ENCODE measurements around the gene ST6GALNAC6. TPM values are rescaled to one million over a fixed set of nuclear protein-coding genes. Genes with fewer than 3 reads are reported as not detected.

Gene ST6GALNAC6
- total RNA-seq, 1 experiment from 2014 or later: 24.5 TPM

DNA sequence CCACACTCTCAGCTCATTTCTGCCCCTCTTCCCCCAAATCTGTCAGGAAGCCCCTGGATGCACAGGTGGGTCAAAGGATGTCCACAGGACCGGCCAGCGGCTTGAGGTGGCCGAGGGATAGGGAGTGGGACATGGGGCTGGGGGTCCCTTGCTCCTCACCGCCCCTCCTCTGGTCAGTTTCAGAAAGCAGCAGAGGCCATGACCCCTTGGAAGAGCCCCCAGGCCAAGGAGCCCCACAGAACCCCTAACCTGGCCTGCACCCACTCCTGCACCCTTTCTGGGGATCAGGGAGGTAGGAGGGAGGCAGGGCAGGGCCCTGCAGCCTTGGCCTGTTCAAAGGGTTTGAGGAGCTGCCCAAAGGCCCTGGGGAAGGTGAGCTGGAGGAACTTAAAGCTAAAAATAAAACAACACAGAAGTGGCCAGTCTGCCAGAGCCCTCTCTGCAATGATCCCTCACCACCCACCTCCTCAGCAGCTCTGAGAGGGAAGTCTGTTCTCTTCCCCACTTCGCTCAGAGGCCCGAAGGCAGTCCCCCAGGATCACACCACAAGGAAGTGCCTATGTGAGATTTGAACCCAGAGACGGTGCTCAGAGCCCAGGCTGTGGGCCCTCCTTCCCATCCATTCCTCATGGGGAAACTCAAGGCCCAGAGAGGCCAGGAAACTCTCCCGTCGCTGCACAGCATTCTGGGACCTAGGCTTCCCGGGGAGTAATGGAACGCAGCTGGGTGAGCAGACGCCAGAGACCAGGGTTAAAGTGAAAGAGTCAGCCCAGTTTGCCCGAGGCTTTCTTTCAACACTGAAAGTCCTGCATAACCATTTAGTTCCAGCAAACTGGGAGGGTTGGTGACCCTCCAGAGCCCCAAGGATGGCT, 45.9 kb downstream of the ST6GALNAC6 start:
- Histone ChIP-seq H2AFZ (ENCODE audit: low read depth, low read length, poor library complexity, severe bottlenecking) (no peak overlapping the region), H3K9me2 (ENCODE audit: insufficient read depth) (no peaks in the 10 kb centered on the region), H3K9ac (ENCODE audit: low read length) (no peak overlapping the region), H3K9me3 (ENCODE audit: control insufficient read depth in 1 of 2, insufficient read depth in 1 of 2, low read depth in 1 of 2, low read length in 2 of 2) (peaks cover 3 to 11% of the 10 kb centered on the region in 2 experiments; a peak in 2 of 4 replicates), H3K79me2 (ENCODE audit: insufficient read depth, low read length) (no peaks in the 10 kb centered on the region), H4K20me1 (ENCODE audit: insufficient read depth) (no peaks in the 10 kb centered on the region), H3K4me3 (replicated peaks in 1 of 2; ENCODE audit: low read depth in 1 of 2, low read length in 2 of 2) (no peak overlapping the region), H3K4me1 (ENCODE audit: control insufficient read depth in 1 of 2, insufficient read depth in 2 of 2, low read length in 2 of 2) (no peaks in the 10 kb centered on the region), H3K36me3 (ENCODE audit: control insufficient read depth in 1 of 2, insufficient read depth in 2 of 2, low read length in 2 of 2) (no peaks in the 10 kb centered on the region), H3K27ac (ENCODE audit: low read depth, low read length) (no peak overlapping the region), H3K27me3 (ENCODE audit: insufficient read depth, low read length) (no peaks in the 10 kb centered on the region), H3K4me2 (ENCODE audit: low read length) (no peak overlapping the region)
- intact Hi-C loops (cut with micrococcal nuclease): no loop called here
- ChIA-PET CTCF (no interaction called here), POLR2A (no interaction called here), RAD21 (ENCODE audit: low non-redundant PET in 1 of 2, low total read pairs in 2 of 2, uncharacterized antibody in 2 of 2, unreplicated experiment in 2 of 2) (no interaction called here)
- ATAC-seq (no peak), DNase-seq (ENCODE audit: low read depth, low spot score) (no peak)
- BruUV-seq (replicated peaks): no TSS peak
- no peak for TF ChIP-seq POLR2AphosphoS5 (IDR thresholded peaks at IDR 0.05; ENCODE audit: low read depth, low read length)
- no peak for TF ChIP-seq SIN3A (IDR thresholded peaks at IDR 0.05; ENCODE audit: low read depth)
- no peak for TF ChIP-seq JUND (IDR thresholded peaks at IDR 0.05)
- no peak for TF ChIP-seq FOSL1 (IDR thresholded peaks at IDR 0.05; ENCODE audit: low read depth)
- no peak for TF ChIP-seq EZH2phosphoT487 (IDR thresholded peaks at IDR 0.05; ENCODE audit: borderline replicate concordance)
- TF ChIP-seq TCF7L2 (IDR thresholded peaks at IDR 0.05; ENCODE audit: borderline replicate concordance, extremely low read depth, insufficient read depth, insufficient read length): no peak
- TF ChIP-seq, protein P1, sequence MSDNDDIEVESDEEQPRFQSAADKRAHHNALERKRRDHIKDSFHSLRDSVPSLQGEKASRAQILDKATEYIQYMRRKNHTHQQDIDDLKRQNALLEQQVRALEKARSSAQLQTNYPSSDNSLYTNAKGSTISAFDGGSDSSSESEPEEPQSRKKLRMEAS (IDR thresholded peaks at IDR 0.05): no peak
- no peak for TF ChIP-seq SRF (IDR thresholded peaks at IDR 0.05; ENCODE audit: low read depth)
- no peak for TF ChIP-seq EZH2 (IDR thresholded peaks at IDR 0.05)
- no peak for TF ChIP-seq CBX3 (IDR thresholded peaks at IDR 0.05; ENCODE audit: low read depth)
- TF ChIP-seq, protein P2, sequence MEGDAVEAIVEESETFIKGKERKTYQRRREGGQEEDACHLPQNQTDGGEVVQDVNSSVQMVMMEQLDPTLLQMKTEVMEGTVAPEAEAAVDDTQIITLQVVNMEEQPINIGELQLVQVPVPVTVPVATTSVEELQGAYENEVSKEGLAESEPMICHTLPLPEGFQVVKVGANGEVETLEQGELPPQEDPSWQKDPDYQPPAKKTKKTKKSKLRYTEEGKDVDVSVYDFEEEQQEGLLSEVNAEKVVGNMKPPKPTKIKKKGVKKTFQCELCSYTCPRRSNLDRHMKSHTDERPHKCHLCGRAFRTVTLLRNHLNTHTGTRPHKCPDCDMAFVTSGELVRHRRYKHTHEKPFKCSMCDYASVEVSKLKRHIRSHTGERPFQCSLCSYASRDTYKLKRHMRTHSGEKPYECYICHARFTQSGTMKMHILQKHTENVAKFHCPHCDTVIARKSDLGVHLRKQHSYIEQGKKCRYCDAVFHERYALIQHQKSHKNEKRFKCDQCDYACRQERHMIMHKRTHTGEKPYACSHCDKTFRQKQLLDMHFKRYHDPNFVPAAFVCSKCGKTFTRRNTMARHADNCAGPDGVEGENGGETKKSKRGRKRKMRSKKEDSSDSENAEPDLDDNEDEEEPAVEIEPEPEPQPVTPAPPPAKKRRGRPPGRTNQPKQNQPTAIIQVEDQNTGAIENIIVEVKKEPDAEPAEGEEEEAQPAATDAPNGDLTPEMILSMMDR (IDR thresholded peaks at IDR 0.05 in 2 of 3, conservative IDR thresholded peaks at IDR 0.05 in 1 of 3; ENCODE audit: borderline replicate concordance in 1 of 3, insufficient read depth in 1 of 3, low read depth in 2 of 3, low read length in 2 of 3): no peak
- TF ChIP-seq, protein P3, sequence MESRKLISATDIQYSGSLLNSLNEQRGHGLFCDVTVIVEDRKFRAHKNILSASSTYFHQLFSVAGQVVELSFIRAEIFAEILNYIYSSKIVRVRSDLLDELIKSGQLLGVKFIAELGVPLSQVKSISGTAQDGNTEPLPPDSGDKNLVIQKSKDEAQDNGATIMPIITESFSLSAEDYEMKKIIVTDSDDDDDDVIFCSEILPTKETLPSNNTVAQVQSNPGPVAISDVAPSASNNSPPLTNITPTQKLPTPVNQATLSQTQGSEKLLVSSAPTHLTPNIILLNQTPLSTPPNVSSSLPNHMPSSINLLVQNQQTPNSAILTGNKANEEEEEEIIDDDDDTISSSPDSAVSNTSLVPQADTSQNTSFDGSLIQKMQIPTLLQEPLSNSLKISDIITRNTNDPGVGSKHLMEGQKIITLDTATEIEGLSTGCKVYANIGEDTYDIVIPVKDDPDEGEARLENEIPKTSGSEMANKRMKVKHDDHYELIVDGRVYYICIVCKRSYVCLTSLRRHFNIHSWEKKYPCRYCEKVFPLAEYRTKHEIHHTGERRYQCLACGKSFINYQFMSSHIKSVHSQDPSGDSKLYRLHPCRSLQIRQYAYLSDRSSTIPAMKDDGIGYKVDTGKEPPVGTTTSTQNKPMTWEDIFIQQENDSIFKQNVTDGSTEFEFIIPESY (IDR thresholded peaks at IDR 0.05; ENCODE audit: extremely low read depth, insufficient replicate concordance, low read length): no peak
- TF ChIP-seq, protein P4, sequence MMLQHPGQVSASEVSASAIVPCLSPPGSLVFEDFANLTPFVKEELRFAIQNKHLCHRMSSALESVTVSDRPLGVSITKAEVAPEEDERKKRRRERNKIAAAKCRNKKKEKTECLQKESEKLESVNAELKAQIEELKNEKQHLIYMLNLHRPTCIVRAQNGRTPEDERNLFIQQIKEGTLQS (IDR thresholded peaks at IDR 0.05): no peak
- TF ChIP-seq YY1 (IDR thresholded peaks at IDR 0.05; ENCODE audit: extremely low read depth, insufficient replicate concordance, low read depth, low read length): no peak
- no peak for TF ChIP-seq ZFX (IDR thresholded peaks at IDR 0.05)
- no peak for TF ChIP-seq ELF1 (IDR thresholded peaks at IDR 0.05; ENCODE audit: borderline replicate concordance, low read depth)
- no peak for TF ChIP-seq POLR2A (IDR thresholded peaks at IDR 0.05; ENCODE audit: borderline replicate concordance, extremely low read depth, insufficient read depth, insufficient read length)
- TF ChIP-seq, protein P5, sequence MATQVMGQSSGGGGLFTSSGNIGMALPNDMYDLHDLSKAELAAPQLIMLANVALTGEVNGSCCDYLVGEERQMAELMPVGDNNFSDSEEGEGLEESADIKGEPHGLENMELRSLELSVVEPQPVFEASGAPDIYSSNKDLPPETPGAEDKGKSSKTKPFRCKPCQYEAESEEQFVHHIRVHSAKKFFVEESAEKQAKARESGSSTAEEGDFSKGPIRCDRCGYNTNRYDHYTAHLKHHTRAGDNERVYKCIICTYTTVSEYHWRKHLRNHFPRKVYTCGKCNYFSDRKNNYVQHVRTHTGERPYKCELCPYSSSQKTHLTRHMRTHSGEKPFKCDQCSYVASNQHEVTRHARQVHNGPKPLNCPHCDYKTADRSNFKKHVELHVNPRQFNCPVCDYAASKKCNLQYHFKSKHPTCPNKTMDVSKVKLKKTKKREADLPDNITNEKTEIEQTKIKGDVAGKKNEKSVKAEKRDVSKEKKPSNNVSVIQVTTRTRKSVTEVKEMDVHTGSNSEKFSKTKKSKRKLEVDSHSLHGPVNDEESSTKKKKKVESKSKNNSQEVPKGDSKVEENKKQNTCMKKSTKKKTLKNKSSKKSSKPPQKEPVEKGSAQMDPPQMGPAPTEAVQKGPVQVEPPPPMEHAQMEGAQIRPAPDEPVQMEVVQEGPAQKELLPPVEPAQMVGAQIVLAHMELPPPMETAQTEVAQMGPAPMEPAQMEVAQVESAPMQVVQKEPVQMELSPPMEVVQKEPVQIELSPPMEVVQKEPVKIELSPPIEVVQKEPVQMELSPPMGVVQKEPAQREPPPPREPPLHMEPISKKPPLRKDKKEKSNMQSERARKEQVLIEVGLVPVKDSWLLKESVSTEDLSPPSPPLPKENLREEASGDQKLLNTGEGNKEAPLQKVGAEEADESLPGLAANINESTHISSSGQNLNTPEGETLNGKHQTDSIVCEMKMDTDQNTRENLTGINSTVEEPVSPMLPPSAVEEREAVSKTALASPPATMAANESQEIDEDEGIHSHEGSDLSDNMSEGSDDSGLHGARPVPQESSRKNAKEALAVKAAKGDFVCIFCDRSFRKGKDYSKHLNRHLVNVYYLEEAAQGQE (IDR thresholded peaks at IDR 0.05; ENCODE audit: low read depth): no peak
